SU-DHL-6 (cell line): ENCODE measurements around the gene CIZ1.

ENCODE experiments used
- CTCF ChIP-seq: fragments of 200-600 bp; sonication (generic); IDR thresholded peaks from one replicate; pipeline ENCODE4 v1.5.1; 2017; ENCODE audit warnings: antibody characterized with exemption, mild to moderate bottlenecking, low read length, moderate library complexity; ENCODE audit not compliant: insufficient read depth, poor library complexity, severe bottlenecking
- EZH2phosphoT487 ChIP-seq: fragments of 200-600 bp; sonication (generic), shearing (Covaris generic); conservative IDR thresholded peaks from 2 replicates; pipeline ENCODE4 v1.6.1; 2018; ENCODE audit warnings: mild to moderate bottlenecking, antibody characterized with exemption, low read length, moderate library complexity, mixed read lengths

GRCh38 chr9:128121924-128122808 is 69.2 kb downstream of the CIZ1 start:
- TF ChIP-seq CTCF (no peak), EZH2phosphoT487 (no peak)
